ENCODE measurements around the gene C1QC.

DNA sequence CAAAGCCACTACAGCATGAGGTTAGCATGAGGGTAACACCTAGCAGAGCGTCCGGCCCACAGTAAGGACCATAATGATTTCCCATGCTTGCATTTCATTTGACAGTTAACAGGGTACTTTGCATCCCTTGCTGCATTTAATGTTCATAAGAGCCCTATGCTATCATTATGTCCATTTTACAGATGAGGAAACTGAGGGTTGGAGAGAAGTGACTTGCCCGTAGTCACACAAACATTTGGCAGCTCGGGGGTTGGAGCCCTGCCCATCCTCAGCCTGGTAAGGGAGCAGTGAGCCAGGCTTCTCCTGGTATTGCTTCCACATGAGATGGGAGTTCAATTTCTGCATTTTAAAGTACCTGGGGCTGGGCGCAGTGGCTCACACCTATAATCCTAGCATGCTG, 50.7 kb downstream of the C1QC start:
- TF ChIP-seq, protein P1, sequence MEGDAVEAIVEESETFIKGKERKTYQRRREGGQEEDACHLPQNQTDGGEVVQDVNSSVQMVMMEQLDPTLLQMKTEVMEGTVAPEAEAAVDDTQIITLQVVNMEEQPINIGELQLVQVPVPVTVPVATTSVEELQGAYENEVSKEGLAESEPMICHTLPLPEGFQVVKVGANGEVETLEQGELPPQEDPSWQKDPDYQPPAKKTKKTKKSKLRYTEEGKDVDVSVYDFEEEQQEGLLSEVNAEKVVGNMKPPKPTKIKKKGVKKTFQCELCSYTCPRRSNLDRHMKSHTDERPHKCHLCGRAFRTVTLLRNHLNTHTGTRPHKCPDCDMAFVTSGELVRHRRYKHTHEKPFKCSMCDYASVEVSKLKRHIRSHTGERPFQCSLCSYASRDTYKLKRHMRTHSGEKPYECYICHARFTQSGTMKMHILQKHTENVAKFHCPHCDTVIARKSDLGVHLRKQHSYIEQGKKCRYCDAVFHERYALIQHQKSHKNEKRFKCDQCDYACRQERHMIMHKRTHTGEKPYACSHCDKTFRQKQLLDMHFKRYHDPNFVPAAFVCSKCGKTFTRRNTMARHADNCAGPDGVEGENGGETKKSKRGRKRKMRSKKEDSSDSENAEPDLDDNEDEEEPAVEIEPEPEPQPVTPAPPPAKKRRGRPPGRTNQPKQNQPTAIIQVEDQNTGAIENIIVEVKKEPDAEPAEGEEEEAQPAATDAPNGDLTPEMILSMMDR (conservative IDR thresholded peaks at IDR 0.05; ENCODE audit: low read depth, low read length) = no peak
- no peak for TF ChIP-seq EZH2 (IDR thresholded peaks at IDR 0.05; ENCODE audit: borderline replicate concordance, low read depth, low read length, poor library complexity, severe bottlenecking)

Measured in A673 (cell line).